Measurements from ENCODE around the gene ZNF655.
A peak's percentile ranks its signal among the peaks of the same experiment; 100 is the strongest.
"Not testable (repeated sequence)": the region's sequence is repeated elsewhere in the genome, so short reads cannot be mapped to it uniquely, and the experiment has no call there.

Gene ZNF655

DNA sequence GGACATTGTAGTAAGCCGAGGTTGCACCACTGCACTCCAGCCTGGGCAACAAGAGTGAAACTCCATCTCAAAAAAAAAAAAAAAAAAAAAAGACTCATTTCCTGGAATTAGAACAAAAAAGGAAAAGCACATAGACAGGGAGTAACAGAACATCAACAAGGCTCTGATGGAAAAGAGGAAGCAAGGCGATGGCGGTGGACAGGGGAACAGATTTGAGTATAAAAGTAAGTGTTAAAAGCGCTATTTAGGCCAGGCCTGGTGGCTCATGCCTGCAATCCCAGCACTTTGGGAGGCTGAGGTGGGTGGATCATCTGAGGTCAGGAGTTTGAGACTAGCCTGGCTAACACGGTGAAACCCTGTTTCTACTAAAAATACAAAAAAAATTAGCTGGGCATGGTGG is 13.1 kb upstream of the ZNF655 start:
- H3K9ac ChIP-seq (ENCODE audit: low read length); H3K27ac ChIP-seq (ENCODE audit: low read depth, low read length); H3K4me1 ChIP-seq (ENCODE audit: insufficient read depth, low read length); H3K27me3 ChIP-seq (ENCODE audit: control insufficient read depth in 1 of 2, insufficient read depth in 2 of 2, low read length in 2 of 2); H3K9me3 ChIP-seq (ENCODE audit: low read length); H3K4me3 ChIP-seq (ENCODE audit: low read depth in 1 of 2, low read length in 2 of 2): not testable (repeated sequence)
- H3K36me3 ChIP-seq (ENCODE audit: insufficient read depth, low read length): peaks cover 14% of the 10 kb centered on the region

- H3K27ac ChIP-seq (ENCODE audit: low read depth, low read length); H3K4me3 ChIP-seq (ENCODE audit: low read depth in 1 of 2, low read length in 2 of 2): not testable (repeated sequence)
- H3K4me1 ChIP-seq (ENCODE audit: insufficient read depth, low read length): peaks cover 14% of the 10 kb centered on the region
These were observed 8.9 kb upstream of the ZNF655 start for GRCh38 chr7:99549545-99549944.

GRCh38 chr7:99551334-99551733 is 7.1 kb upstream of the ZNF655 start:
- peak overlapping the region; percentile 98 for H3K9ac ChIP-seq (ENCODE audit: low read length)
- H3K4me1 ChIP-seq (ENCODE audit: insufficient read depth, low read length): peaks cover 14% of the 10 kb centered on the region
- H3K36me3 ChIP-seq (ENCODE audit: insufficient read depth, low read length): peaks cover 19% of the 10 kb centered on the region
- H3K9me3 ChIP-seq (ENCODE audit: low read length): no peaks in the 10 kb centered on the region
- peak overlapping the region; percentile 95 to 96 for H3K4me3 ChIP-seq (ENCODE audit: low read depth in 1 of 2, low read length in 2 of 2)
- H3K27ac ChIP-seq (ENCODE audit: low read depth, low read length): peak overlapping the region; percentile 79
- no peaks in the 10 kb centered on the region for H3K27me3 ChIP-seq (ENCODE audit: control insufficient read depth in 1 of 2, insufficient read depth in 2 of 2, low read length in 2 of 2)

More at GRCh38 chr7:99549545-99549944, 8.9 kb upstream of the ZNF655 start:
- not testable (repeated sequence) for H3K9ac ChIP-seq (ENCODE audit: low read length); H3K9me3 ChIP-seq (ENCODE audit: low read length); H3K27me3 ChIP-seq (ENCODE audit: control insufficient read depth in 1 of 2, insufficient read depth in 2 of 2, low read length in 2 of 2)
- H3K36me3 ChIP-seq (ENCODE audit: insufficient read depth, low read length): peaks cover 14% of the 10 kb centered on the region

- peaks cover 14% of the 10 kb centered on the region for H3K4me1 ChIP-seq (ENCODE audit: insufficient read depth, low read length)
- H3K9me3 ChIP-seq (ENCODE audit: low read length): no peaks in the 10 kb centered on the region
- H3K27me3 ChIP-seq (ENCODE audit: control insufficient read depth in 1 of 2, insufficient read depth in 2 of 2, low read length in 2 of 2): no peaks in the 10 kb centered on the region
- peak within 1 kb of the TSS; percentile 79 for H3K27ac ChIP-seq (ENCODE audit: low read depth, low read length)
- H3K4me3 ChIP-seq (ENCODE audit: low read depth in 1 of 2, low read length in 2 of 2): peak within 1 kb of the TSS; percentile 95 to 96
- H3K9ac ChIP-seq (ENCODE audit: low read length): peak within 1 kb of the TSS; percentile 98
- H3K36me3 ChIP-seq (ENCODE audit: insufficient read depth, low read length): peaks cover 20% of the 10 kb centered on the region
These were observed 6.5 kb upstream of the ZNF655 start, which contains the start of gene FAM200A for GRCh38 chr7:99551767-99552463. Gene FAM200A (minus strand): TSS chr7:99552114. CDS start chr7:99548407, 3,707 bp downstream.

GRCh38 chr7:99553039-99553438 is 5.4 kb upstream of the ZNF655 start:
- Histone ChIP-seq H3K9me3 (ENCODE audit: low read length) (no peaks in the 10 kb centered on the region), H3K27me3 (ENCODE audit: control insufficient read depth in 1 of 2, insufficient read depth in 2 of 2, low read length in 2 of 2) (no peaks in the 10 kb centered on the region), H3K27ac (ENCODE audit: low read depth, low read length) (no peak overlapping the region), H3K4me1 (ENCODE audit: insufficient read depth, low read length) (peaks cover 21% of the 10 kb centered on the region), H3K4me3 (ENCODE audit: low read depth in 1 of 2, low read length in 2 of 2) (no peak overlapping the region), H3K36me3 (ENCODE audit: insufficient read depth, low read length) (peaks cover 14% of the 10 kb centered on the region), H3K9ac (ENCODE audit: low read length) (no peak overlapping the region)

DNA sequence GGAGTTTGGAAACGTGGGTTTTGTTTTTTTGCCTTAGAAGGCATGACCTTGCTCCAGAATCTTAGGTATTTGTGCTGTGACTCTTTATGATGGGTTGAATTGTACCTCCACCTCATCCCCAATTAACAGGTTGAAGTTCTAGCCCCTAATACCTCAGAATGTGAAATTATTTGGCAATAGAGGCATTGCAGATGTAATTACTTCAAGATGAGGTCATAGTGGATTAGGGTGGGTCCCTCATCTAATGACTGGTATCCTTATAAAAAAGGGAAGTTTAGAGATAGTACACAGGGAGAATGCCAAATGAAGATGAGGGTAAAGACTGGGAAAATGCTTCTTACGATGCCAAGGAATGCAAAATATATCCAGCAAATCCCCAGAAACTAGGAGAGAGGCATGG is 3.5 kb upstream of the ZNF655 start:
- Histone ChIP-seq H3K4me1 (ENCODE audit: insufficient read depth, low read length) (peaks cover 27% of the 10 kb centered on the region), H3K9me3 (ENCODE audit: low read length) (no peaks in the 10 kb centered on the region)

DNA sequence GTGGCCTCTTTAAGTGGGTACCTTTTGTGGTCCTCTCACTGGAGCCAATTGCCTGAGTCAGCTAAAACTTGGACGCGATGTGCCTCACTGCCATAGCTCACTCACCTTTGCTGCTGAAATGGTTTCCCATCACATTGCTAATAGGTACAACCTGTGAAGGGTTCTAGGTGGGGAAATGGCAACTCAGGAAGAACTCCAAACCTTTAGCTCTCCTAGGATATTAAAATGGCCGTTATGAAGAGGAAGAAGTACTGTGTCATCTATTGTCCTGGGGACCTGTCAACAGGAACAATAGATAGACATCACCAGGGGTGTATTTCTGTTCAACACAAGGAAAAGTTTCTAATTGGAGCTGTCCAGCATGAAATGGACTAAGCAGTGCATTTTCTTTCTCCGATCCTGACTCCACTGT is 1.2 kb upstream of the ZNF655 start:
- peak overlapping the region; percentile 90 to 96 for H3K4me3 ChIP-seq (ENCODE audit: low read depth in 1 of 2, low read length in 2 of 2)
- H3K9ac ChIP-seq (ENCODE audit: low read length): peak overlapping the region; percentile 96
- H3K36me3 ChIP-seq (ENCODE audit: insufficient read depth, low read length): peaks cover 29% of the 10 kb centered on the region
- peaks cover 29% of the 10 kb centered on the region for H3K4me1 ChIP-seq (ENCODE audit: insufficient read depth, low read length)
- H3K27me3 ChIP-seq (ENCODE audit: control insufficient read depth in 1 of 2, insufficient read depth in 2 of 2, low read length in 2 of 2): no peaks in the 10 kb centered on the region
- no peak overlapping the region for H3K27ac ChIP-seq (ENCODE audit: low read depth, low read length)
- H3K9me3 ChIP-seq (ENCODE audit: low read length): no peaks in the 10 kb centered on the region

More for the DNA sequence above, 3.5 kb upstream of the ZNF655 start:
- H3K9ac ChIP-seq (ENCODE audit: low read length): no peak overlapping the region
- H3K27me3 ChIP-seq (ENCODE audit: control insufficient read depth in 1 of 2, insufficient read depth in 2 of 2, low read length in 2 of 2): no peaks in the 10 kb centered on the region
- no peak overlapping the region for H3K4me3 ChIP-seq (ENCODE audit: low read depth in 1 of 2, low read length in 2 of 2)
- H3K36me3 ChIP-seq (ENCODE audit: insufficient read depth, low read length): peaks cover 9% of the 10 kb centered on the region
- no peak overlapping the region for H3K27ac ChIP-seq (ENCODE audit: low read depth, low read length)

GRCh38 chr7:99557940-99558305 is 519 bp upstream of the ZNF655 start:
- peak overlapping the region; percentile 90 to 96 for H3K4me3 ChIP-seq (ENCODE audit: low read depth in 1 of 2, low read length in 2 of 2)
- H3K9ac ChIP-seq (ENCODE audit: low read length): peak overlapping the region; percentile 96
- H3K4me1 ChIP-seq (ENCODE audit: insufficient read depth, low read length): peaks cover 24% of the 10 kb centered on the region
- peak overlapping the region; percentile 98 for H3K27ac ChIP-seq (ENCODE audit: low read depth, low read length)
- peaks cover 37% of the 10 kb centered on the region for H3K36me3 ChIP-seq (ENCODE audit: insufficient read depth, low read length)
- H3K27me3 ChIP-seq (ENCODE audit: control insufficient read depth in 1 of 2, insufficient read depth in 2 of 2, low read length in 2 of 2): no peaks in the 10 kb centered on the region
- H3K9me3 ChIP-seq (ENCODE audit: low read length): no peaks in the 10 kb centered on the region

- peak overlapping the region; percentile 98 for H3K27ac ChIP-seq (ENCODE audit: low read depth, low read length)
- peak overlapping the region; percentile 96 for H3K9ac ChIP-seq (ENCODE audit: low read length)
- H3K4me3 ChIP-seq (ENCODE audit: low read depth in 1 of 2, low read length in 2 of 2): peak overlapping the region; percentile 90 to 96
- no peaks in the 10 kb centered on the region for H3K27me3 ChIP-seq (ENCODE audit: control insufficient read depth in 1 of 2, insufficient read depth in 2 of 2, low read length in 2 of 2)
- H3K36me3 ChIP-seq (ENCODE audit: insufficient read depth, low read length): peaks cover 49% of the 10 kb centered on the region
- H3K9me3 ChIP-seq (ENCODE audit: low read length): no peaks in the 10 kb centered on the region
- H3K4me1 ChIP-seq (ENCODE audit: insufficient read depth, low read length): peaks cover 24% of the 10 kb centered on the region
These were observed 903 bp downstream of the ZNF655 start for GRCh38 chr7:99559175-99559915.

- H3K4me1 ChIP-seq (ENCODE audit: insufficient read depth, low read length): peaks cover 24% of the 10 kb centered on the region
- no peaks in the 10 kb centered on the region for H3K27me3 ChIP-seq (ENCODE audit: control insufficient read depth in 1 of 2, insufficient read depth in 2 of 2, low read length in 2 of 2)
- no peak overlapping the region for H3K9ac ChIP-seq (ENCODE audit: low read length)
- no peaks in the 10 kb centered on the region for H3K9me3 ChIP-seq (ENCODE audit: low read length)
- H3K27ac ChIP-seq (ENCODE audit: low read depth, low read length): no peak overlapping the region
- H3K4me3 ChIP-seq (ENCODE audit: low read depth in 1 of 2, low read length in 2 of 2): no peak overlapping the region
- H3K36me3 ChIP-seq (ENCODE audit: insufficient read depth, low read length): peaks cover 56% of the 10 kb centered on the region
These were observed 2.6 kb downstream of the ZNF655 start for GRCh38 chr7:99560834-99561736.

DNA sequence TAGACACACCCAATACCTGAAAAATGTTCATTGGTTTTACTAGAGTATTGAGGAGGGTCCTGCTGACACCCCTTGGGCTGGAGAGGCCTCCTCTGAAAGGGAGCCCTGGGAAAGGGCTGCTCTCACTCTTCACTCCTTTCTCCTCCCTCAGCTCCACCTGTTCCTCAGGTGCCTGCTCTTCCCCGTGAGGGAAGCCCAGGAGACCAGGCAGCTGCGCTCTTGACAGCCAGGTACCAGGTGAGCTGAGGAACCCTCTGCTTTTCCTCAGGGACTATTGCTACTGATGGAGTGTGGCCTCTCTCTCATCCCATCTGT is 3.3 kb downstream of the ZNF655 start:
- H3K4me1 ChIP-seq (ENCODE audit: insufficient read depth, low read length): peaks cover 24% of the 10 kb centered on the region
- no peak overlapping the region for H3K27ac ChIP-seq (ENCODE audit: low read depth, low read length)
- no peak overlapping the region for H3K9ac ChIP-seq (ENCODE audit: low read length)
- no peaks in the 10 kb centered on the region for H3K27me3 ChIP-seq (ENCODE audit: control insufficient read depth in 1 of 2, insufficient read depth in 2 of 2, low read length in 2 of 2)
- no peaks in the 10 kb centered on the region for H3K9me3 ChIP-seq (ENCODE audit: low read length)
- H3K4me3 ChIP-seq (ENCODE audit: low read depth in 1 of 2, low read length in 2 of 2): no peak overlapping the region
- peaks cover 54% of the 10 kb centered on the region for H3K36me3 ChIP-seq (ENCODE audit: insufficient read depth, low read length)

Data from muscle layer of colon (tissue), 2 donors.